22Rv1 (cell line): ENCODE results near the gene COCH.

Experiments used
- ZFX ChIP-seq: fragments of 450-650 bp; IDR thresholded peaks from 2 replicates; pipeline ENCODE4 v1.6.1; 2017; ENCODE audit warnings: antibody characterized with exemption, borderline replicate concordance
- TF ChIP-seq, protein P1 (sequence below): fragments of 450-650 bp; IDR thresholded peaks from 2 replicates; pipeline ENCODE4 v1.5.1; 2017; ENCODE audit warnings: mild to moderate bottlenecking

DNA sequence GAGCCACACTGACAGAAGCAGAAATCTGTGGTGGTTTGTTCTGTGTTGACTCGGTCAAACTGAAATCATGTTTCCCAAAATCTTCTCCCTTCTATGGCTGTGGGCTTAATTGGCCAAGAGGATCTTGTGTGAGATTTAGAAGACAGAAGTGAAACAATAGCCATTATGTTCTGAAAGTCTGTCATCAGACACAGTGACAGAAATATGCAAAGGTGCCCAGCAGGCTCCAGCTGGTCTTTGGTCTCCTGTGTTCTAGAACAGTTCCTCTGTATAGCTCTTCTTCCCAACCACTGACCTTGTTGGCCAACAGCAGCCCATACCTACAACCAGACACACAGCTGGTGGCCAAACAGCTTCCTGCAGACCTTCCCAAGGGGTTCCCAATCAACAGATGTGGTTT is 25.0 kb upstream of the COCH start:
- TF ChIP-seq, protein P1, sequence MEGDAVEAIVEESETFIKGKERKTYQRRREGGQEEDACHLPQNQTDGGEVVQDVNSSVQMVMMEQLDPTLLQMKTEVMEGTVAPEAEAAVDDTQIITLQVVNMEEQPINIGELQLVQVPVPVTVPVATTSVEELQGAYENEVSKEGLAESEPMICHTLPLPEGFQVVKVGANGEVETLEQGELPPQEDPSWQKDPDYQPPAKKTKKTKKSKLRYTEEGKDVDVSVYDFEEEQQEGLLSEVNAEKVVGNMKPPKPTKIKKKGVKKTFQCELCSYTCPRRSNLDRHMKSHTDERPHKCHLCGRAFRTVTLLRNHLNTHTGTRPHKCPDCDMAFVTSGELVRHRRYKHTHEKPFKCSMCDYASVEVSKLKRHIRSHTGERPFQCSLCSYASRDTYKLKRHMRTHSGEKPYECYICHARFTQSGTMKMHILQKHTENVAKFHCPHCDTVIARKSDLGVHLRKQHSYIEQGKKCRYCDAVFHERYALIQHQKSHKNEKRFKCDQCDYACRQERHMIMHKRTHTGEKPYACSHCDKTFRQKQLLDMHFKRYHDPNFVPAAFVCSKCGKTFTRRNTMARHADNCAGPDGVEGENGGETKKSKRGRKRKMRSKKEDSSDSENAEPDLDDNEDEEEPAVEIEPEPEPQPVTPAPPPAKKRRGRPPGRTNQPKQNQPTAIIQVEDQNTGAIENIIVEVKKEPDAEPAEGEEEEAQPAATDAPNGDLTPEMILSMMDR = no peak
- no peak for TF ChIP-seq ZFX
